ENCODE measurements around the gene TBC1D8.

GRCh38 chr2:101026923-101027469, 124.2 kb downstream of the TBC1D8 start:
- no peak for TF ChIP-seq CTCF (IDR thresholded peaks at IDR 0.05; ENCODE audit: low read depth, low read length, poor library complexity, severe bottlenecking)
- TF ChIP-seq EZH2phosphoT487 (IDR thresholded peaks at IDR 0.05; ENCODE audit: borderline replicate concordance, low read length), result no peak

Data from DOHH2 (cell line).